Stimulated activated CD4-positive, alpha-beta T cell treated with anti-CD3 and anti-CD28 coated beads, TNF-alpha, amount 100 ng/mL, for 48 hours (primary cell): ENCODE measurements around the gene EPAS1.

ENCODE experiments used
- DNase-seq, 3 donors: peaks; one replicate each; pipeline ENCODE4 v3.0.0-alpha.2; 2020; ENCODE audit warnings: low read depth in 3 of 3

EPAS1 gene

GRCh38 chr2:46339676-46340459 lies 42.7 kb downstream of the EPAS1 start:
- DNase-seq = no peak

- DNase-seq = no peak
These were observed 43.7 kb downstream of the EPAS1 start for GRCh38 chr2:46340740-46341420.

- no peak for DNase-seq
These were observed 45.5 kb downstream of the EPAS1 start for GRCh38 chr2:46342566-46343315.

- DNase-seq = no peak
These were observed 47.5 kb downstream of the EPAS1 start for GRCh38 chr2:46344706-46345105.

DNA sequence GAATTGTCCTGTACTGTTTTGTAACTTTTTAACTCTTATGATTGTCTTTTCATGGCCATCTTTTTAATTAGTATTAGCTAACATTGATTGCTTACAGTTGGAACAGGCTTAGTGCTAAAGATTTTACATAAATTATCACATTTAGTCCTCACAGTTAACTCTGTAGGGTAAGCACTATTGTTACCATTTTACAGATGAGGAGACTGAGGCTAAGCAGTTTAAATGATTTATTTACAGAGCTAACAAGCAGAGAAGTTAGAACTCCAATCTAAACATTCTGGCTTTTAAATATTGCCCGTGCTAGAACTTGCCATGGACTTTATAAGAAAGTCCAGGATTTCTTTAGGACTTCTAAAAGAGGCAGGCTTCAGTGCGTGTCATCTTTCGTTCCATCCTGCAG lies 48.6 kb downstream of the EPAS1 start:
- DNase-seq = no peak

DNA sequence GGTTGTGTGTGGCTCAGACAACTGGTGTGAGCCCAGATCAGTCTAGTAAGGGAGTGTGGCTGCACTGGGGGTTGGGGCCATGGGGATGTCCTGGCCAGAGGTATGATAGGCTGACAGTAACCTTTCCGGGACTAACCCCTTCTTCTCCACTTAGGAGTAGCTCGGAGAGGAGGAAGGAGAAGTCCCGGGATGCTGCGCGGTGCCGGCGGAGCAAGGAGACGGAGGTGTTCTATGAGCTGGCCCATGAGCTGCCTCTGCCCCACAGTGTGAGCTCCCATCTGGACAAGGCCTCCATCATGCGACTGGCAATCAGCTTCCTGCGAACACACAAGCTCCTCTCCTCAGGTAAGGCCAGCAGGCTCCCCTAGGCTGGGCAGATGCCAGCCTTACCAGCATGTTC lies 49.5 kb downstream of the EPAS1 start:
- DNase-seq = no peak

GRCh38 chr2:46347648-46348280 lies 50.6 kb downstream of the EPAS1 start:
- no peak for DNase-seq

GRCh38 chr2:46349115-46349547 lies 51.9 kb downstream of the EPAS1 start:
- no peak for DNase-seq

GRCh38 chr2:46350029-46350689 lies 53.0 kb downstream of the EPAS1 start:
- no peak for DNase-seq

DNA sequence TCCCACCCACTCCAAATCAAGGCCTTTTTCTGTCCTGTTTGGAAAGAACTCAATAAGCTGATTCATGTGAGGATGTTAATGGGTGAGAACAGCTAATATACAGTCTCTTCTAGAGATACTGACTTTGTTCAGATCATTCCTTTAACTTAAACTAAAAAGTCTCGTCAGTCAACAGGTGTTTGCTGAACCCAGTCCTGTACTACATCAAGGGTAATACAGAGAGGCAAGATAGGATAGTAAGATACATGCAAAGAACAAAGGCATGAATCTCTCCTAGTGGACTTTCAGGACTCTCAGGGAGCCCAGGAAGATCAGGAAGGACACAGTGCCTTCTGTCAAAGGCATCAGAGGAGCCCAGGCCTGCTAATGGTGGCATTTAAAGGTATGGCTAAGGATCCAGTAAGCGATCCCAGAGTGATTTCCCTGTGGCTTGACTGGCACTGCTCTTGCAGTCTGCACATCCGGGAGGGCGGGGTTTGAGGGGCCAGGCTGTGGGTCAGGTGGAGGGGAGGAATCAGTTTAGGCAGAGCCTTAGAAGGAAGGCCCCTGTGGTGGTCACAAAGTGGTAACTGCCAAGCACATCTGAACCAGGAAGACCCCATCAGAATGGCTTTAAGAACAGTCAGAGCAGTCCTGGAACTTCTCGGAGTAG lies 54.0 kb downstream of the EPAS1 start:
- DNase-seq = peak in 1 of 3 donors; percentile 24

DNA sequence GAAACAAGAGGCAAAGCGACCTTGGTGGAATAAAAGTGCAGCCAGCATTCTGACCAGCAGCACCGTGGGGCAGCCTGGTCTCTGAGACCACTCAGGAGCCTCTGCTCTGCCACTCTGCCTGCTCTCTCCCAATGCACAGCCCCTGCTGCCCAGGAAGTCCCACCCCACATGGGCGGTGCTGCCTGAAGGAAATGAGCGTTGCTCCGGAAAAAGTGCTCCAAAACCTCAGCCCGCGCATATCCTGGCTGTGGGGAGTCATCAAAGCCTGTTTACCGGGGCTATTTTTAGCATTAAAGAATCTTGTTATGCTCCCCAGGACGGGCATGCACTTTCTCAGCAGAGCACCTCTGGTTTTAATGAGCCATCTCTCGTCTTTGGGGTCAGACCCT lies 54.5 kb downstream of the EPAS1 start:
- peak; percentile 52 to 60 (median 54) for DNase-seq

DNA sequence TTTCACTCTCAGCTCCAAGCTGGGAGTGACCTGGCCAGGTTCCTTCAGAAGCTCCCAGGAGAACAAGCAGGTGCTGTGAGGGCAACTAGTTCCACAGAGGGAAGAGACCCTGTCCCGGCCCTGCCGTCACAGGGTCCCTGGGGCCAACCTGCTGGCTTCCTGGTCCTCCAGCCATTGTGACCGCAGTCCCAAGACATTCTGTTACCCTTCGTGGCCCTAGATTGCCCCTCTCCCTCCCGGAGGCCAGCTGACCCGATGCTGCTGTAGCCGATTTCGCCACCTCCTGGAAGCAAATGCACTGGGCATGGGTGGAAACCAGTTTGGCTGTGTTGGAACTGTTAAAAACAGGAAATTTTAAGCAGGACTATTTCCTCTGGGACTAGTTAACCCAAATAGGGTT lies 55.4 kb downstream of the EPAS1 start:
- no peak for DNase-seq

- no peak for DNase-seq
These were observed 56.3 kb downstream of the EPAS1 start for GRCh38 chr2:46353509-46353908.

GRCh38 chr2:46355756-46356155 lies 58.5 kb downstream of the EPAS1 start:
- DNase-seq = no peak

GRCh38 chr2:46356991-46357390 lies 59.8 kb downstream of the EPAS1 start:
- DNase-seq = no peak

- no peak for DNase-seq
These were observed 61.5 kb downstream of the EPAS1 start for GRCh38 chr2:46358713-46359112.

- no peak for DNase-seq
These were observed 63.1 kb downstream of the EPAS1 start for GRCh38 chr2:46360303-46360702.

GRCh38 chr2:46361920-46362666 lies 64.9 kb downstream of the EPAS1 start:
- DNase-seq = no peak

GRCh38 chr2:46362667-46363012 lies 65.4 kb downstream of the EPAS1 start:
- DNase-seq = no peak

DNA sequence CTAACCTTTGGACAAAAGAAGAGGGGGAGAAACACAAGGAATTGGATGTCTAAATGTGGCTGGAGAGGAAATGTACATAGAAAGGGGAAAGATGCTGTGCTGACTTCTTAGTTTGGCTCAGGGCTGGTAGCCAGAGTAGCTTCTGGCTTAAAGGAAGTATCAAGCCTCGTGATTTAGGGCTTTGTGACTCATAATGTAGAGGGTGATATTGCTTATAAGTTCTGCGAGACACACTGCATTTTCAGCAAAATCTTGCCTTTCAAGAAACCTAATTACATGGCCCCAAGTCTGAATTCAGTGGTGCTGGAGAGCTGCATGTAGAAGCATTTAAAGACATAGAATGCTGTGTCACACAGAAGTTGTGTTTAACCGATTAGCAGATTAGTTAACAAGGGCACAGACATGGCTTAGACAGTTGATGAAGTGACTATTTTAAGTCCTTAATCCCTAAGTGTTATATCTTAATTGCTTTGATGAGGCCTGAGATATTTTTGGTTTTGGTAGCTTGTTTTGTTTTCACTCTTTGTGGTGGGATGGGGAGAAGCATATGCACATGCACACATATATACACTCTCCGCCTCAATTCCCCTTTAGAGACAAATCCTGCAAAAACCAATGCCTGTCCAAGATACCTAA lies 66.4 kb downstream of the EPAS1 start:
- DNase-seq = no peak
